SK-N-SH (cell line): ENCODE data around the gene MIA.

Experiments
- POLR2AphosphoS5 ChIP-seq: IDR thresholded peaks from 2 replicates; pipeline ENCODE4 v1.6.1; 2012; ENCODE audit warnings: low read depth, low read length
- RAD21 ChIP-seq: IDR thresholded peaks from 2 replicates; pipeline ENCODE4 v1.6.1; 2012; ENCODE audit warnings: mild to moderate bottlenecking, low read length
- RXRA ChIP-seq: IDR thresholded peaks from 2 replicates; pipeline ENCODE4 v1.4.0; 2012; ENCODE audit warnings: low read depth, mild to moderate bottlenecking, borderline replicate concordance
- YY1 ChIP-seq: IDR thresholded peaks from 2 replicates; pipeline ENCODE4 v1.4.0; 2012; ENCODE audit warnings: low read depth, mild to moderate bottlenecking
- TF ChIP-seq, protein P1 (sequence below): fragments of 200-600 bp; sonication (generic); IDR thresholded peaks from 2 replicates; pipeline ENCODE4 v1.6.1; 2017; ENCODE audit warnings: antibody characterized with exemption, mild to moderate bottlenecking, moderate library complexity
- TF ChIP-seq, protein P2 (sequence below): IDR thresholded peaks from 2 replicates; pipeline ENCODE4; 2012

DNA sequence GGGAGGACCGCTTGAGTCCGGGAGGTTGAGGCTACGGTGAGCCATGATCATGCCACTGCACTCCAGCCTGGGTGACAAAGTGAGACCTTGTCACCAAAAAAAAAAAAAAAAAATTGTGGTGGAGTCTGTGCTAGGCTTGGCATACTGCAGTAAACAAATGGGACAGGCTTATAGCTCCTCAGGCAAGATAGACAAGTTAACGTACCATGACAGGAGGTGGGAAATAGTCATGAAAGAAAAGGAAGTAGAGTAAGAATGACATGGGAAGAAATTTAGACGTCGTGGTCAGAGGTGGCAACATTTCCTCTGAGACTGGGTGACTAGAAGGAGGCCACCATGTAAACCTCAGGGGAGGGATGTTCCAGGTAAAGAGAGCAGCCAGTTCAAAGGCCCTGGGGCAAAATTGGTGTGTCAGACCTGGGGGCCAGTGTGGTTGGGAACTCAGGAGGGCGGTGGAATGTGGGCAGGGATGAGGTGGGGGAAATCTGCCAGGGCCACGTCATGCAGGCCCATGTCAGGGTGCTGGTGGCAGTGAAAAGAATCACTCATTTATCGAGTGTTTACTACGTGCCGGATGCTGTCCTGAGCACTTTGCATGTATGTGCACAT lies 18.7 kb upstream of the MIA start:
- TF ChIP-seq, protein P1, sequence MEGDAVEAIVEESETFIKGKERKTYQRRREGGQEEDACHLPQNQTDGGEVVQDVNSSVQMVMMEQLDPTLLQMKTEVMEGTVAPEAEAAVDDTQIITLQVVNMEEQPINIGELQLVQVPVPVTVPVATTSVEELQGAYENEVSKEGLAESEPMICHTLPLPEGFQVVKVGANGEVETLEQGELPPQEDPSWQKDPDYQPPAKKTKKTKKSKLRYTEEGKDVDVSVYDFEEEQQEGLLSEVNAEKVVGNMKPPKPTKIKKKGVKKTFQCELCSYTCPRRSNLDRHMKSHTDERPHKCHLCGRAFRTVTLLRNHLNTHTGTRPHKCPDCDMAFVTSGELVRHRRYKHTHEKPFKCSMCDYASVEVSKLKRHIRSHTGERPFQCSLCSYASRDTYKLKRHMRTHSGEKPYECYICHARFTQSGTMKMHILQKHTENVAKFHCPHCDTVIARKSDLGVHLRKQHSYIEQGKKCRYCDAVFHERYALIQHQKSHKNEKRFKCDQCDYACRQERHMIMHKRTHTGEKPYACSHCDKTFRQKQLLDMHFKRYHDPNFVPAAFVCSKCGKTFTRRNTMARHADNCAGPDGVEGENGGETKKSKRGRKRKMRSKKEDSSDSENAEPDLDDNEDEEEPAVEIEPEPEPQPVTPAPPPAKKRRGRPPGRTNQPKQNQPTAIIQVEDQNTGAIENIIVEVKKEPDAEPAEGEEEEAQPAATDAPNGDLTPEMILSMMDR = no peak
- no peak for TF ChIP-seq RXRA
- TF ChIP-seq, protein P2, sequence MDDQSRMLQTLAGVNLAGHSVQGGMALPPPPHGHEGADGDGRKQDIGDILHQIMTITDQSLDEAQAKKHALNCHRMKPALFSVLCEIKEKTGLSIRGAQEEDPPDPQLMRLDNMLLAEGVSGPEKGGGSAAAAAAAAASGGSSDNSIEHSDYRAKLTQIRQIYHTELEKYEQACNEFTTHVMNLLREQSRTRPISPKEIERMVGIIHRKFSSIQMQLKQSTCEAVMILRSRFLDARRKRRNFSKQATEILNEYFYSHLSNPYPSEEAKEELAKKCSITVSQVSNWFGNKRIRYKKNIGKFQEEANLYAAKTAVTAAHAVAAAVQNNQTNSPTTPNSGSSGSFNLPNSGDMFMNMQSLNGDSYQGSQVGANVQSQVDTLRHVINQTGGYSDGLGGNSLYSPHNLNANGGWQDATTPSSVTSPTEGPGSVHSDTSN = no peak
- no peak for TF ChIP-seq POLR2AphosphoS5
- no peak for TF ChIP-seq RAD21
- no peak for TF ChIP-seq YY1
